ENCODE results near the gene SLC38A5.

DNA sequence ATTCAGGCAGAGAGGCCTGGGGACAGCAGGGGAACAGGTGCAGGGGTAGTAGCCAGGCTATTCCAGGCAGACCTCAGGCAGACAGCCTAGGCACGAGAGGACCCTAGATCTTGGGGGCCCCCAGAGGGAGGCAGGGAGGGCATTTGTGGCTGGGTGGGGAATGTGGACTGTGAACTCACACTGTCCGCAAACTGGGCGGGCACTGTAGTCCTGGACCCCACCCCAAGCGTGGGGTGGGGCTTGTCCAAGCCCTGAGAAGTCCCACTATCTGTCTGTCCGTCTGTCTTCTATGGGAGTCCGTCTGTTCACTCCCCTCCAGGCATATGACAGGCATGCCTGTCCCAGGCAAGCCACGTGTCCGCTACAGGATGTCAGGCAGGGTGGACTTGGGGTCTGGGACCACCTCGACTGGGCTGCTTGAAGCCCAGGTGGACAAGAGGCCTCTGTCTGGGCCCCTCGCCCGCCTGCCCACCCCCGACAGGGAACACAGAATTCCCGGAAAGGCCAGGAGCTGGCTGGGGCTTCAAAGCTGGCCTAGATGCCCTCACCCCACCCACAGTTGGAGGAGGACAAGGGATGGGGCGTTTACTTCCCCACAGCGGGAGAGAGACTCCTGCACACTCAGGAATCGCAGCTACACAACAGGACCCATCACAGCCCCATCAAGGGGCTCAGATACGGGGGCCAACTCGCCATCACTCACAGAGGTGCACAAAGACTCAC is at the start of gene SLC38A5:
- no peak for TF ChIP-seq CTCF (IDR thresholded peaks at IDR 0.05)
- TF ChIP-seq POLR2A (IDR thresholded peaks at IDR 0.05) = no peak

All from lower leg skin (tissue), 3 donors.